GM18951 (cell line): ENCODE data around the gene PRF1.
"Not testable (repeated sequence)": the region's sequence is repeated elsewhere in the genome, so short reads cannot be mapped to it uniquely, and the experiment has no call there.

Experiments used
- POLR2A ChIP-seq: IDR thresholded peaks from 4 replicates; pipeline ENCODE4 v1.6.1; 2011; ENCODE audit warnings: mild to moderate bottlenecking; ENCODE audit not compliant: insufficient read length, insufficient read depth; ENCODE audit errors: extremely low read depth
- in situ Hi-C: fragments of 300-500 bp; cut with MboI; formaldehyde crosslinking; loops from one replicate; pipeline ENCODE4 v1.12.0; 2022; ENCODE audit warnings: low sequenced_read_pairs, mixed read lengths, inconsistent platforms; ENCODE audit not compliant: unreplicated experiment

The PRF1 gene

DNA sequence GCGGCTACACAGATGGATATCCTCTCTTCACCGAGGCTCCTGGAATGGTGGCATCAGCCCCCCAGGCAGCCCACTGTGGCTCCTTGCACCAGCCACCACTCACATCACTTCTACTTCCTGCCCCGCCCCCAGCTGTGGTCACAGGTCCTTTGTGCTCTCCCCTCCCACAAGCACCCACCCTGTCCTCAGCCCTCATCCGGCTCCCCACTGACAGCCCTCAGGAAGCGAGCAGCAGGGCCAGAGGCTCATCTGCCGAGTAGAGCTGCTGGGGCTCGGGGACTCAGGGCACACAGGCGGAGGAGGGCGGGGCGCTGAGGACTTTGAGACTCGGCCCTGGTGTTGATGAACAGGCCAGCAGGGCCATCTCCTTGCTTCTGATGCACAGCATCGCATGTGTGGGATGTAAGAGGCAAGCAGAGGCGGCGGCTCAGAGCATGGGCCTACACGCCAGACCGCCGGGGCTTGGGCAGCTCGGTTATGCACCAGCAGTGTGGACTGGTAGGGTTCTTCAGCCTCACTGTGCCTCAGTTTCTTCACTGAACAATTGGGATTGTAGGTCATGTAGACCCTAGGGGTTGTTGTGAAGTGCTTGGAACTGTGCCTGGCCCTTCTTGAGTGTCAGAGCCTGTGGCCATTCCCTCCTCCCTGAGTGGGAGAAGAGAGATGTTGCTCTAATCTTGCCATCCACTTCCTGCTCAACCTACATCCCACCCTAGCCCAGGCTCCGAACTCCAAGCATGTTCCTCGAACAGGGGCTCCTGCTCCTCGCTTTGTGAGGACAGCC is at the start of gene PRF1:
Gene PRF1, minus strand, starts transcription at position 77 of the 784 bp plus-strand sequence. CDS start 1,839 bp downstream, outside the sequence.
- in situ Hi-C loops: no loop called here
- no peak for TF ChIP-seq POLR2A

DNA sequence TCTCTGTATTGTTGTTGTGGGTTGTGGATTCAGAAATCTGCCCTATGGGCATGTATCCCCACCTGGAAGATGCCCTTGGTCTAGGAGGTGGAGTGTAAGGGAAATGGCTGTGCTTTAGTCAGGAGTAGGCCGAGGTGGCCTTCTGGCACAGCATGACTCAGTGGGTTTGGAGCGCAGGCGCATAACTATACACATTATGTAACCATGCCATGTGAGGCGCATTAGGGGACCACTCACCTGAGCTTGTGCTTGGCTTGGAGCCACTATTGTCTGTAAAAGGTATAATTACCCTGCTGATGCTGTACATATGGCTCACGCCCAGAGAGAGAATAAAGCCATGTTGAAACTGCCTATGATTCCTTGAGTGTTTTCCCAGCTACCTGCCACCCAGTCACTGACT is 49.1 kb upstream of the PRF1 start:
- in situ Hi-C loops: no loop called here
- TF ChIP-seq POLR2A: no peak

DNA sequence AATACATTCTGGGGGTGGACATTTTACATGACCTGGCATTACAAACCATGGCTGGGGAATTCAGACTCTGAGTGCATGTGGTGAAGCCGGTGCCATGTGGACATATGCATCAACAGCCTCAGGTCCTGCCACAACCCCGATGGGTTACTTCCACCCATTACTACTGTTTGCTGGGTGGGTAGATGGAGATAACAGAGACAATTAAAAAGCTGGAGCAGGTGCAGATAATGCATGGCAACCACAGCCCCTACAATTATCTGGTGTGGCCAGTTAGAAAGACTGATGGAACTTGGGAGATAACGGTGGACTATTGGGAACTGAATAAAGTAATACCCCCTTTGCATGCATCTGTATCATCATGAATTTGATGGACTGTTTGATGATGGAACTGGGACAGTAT is 48.2 kb upstream of the PRF1 start:
- in situ Hi-C loops: no loop called here
- TF ChIP-seq POLR2A: no peak

DNA sequence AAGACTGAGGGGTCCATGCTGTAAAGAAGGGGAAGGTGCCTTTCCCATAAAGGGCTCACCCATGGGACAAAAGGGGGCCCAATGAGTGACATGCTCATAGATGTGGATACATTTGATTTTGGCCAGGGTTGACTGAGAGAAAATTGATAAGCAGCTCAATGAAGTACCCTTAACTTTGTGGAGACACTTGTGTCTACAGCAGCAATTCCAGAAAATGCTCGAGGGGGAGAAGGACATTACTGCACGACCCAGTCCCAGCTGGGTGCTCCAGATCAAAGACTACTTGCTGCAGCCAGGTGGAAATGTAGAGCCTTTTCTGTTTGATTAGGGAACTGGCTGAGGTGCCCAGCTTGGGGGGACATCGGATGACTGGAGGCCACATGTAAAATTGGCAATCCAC is 47.6 kb upstream of the PRF1 start:
- TF ChIP-seq POLR2A: no peak
- in situ Hi-C loops: no loop called here

DNA sequence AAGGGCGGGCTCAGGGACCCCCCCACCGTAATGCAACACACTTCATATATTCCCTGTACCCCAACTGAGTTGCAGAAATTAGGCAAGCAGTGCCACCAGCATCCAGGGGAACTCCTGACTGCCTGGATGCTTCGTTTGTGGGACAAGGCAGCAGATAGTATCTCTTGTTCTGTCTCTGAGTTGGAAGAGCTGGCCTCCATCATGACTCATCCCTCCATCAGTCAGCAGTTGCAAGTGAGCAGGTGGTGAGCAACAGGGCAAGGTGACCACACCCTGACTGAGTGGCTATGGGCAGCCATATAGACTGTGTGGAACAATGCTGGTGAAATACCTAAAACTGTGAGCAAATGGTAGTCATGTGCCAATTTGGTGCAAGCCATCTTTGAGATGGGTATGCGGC is 47.0 kb upstream of the PRF1 start:
- in situ Hi-C loops: no loop called here
- no peak for TF ChIP-seq POLR2A

DNA sequence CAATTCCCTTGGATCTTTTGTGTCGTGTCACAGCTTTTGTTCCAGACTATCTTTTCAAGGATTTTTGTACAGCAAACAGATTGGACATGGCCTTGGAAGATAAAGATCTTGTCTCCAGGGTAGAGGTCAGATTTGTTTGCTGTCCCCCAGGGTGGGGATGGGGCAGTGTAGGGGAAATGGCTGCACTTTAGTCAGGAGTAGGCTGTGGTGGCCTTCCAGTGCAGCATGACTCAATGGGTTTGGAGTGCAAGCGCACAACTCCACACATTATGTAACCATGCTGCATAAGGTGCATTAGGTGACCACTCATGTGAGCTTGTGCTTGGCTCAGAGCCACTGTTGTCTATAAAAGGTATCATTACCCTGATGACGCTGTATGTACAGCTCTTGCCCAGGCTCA is 45.9 kb upstream of the PRF1 start:
- in situ Hi-C loops: no loop called here
- TF ChIP-seq POLR2A: no peak

DNA sequence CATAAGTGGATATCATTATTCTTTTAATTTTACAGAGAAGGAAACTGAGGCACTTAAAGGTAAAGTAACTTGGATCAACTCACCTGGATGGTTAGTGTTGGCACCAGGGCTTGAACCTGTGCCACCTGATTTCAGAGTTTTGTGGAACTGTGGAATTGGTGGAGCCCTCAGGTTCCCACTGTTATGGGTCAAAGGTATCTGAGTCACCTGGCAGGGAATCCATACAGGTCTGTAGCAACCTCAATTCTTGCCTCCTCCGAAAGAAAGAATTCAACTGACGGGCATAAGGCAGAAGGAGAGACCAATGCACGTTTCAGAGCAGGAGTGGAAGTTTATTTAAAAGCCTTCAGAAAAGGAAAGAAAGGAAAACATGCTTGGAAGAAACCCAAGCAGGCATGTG is 44.5 kb upstream of the PRF1 start:
- no peak for TF ChIP-seq POLR2A
- in situ Hi-C loops: no loop called here

DNA sequence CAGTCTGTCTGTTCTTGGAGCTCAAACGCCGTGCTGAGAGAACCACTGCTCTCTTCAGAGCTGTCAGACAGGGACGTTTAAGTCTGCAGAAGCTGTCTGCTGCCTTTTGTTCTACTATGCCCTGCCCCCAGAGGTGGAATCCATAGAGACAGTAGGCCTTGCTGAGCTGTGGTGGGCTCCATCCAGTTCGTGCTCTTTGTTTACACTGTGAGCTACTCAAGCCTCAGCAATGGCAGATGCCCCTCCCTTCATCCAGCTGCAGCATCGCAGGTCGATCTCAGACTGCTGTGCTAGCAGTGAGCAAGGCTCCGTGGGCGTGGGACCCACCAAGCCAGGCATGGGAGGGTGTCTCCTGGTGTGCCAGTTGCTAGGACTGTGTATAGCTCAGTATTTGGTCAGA is 42.4 kb upstream of the PRF1 start:
- in situ Hi-C loops: not testable (repeated sequence)

DNA sequence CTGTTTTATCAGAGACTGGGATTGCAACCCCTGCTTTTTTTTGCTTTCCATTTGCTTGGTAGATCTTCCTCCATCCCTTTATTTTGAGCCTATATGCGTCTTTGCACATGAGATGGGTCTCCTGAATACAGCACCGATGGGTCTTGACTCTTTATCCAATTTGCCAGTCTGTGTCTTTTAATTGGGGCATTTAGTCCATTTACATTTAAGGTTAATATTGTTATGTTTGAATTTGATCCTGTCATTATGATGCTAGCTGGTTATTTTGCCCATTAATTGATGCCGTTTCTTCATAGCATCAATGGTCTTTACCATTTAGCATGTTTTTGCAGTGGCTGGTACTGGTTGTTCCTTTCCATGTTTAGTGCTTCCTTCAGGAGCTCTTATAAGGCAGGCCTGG is 40.7 kb upstream of the PRF1 start:
- in situ Hi-C loops: not testable (repeated sequence)

DNA sequence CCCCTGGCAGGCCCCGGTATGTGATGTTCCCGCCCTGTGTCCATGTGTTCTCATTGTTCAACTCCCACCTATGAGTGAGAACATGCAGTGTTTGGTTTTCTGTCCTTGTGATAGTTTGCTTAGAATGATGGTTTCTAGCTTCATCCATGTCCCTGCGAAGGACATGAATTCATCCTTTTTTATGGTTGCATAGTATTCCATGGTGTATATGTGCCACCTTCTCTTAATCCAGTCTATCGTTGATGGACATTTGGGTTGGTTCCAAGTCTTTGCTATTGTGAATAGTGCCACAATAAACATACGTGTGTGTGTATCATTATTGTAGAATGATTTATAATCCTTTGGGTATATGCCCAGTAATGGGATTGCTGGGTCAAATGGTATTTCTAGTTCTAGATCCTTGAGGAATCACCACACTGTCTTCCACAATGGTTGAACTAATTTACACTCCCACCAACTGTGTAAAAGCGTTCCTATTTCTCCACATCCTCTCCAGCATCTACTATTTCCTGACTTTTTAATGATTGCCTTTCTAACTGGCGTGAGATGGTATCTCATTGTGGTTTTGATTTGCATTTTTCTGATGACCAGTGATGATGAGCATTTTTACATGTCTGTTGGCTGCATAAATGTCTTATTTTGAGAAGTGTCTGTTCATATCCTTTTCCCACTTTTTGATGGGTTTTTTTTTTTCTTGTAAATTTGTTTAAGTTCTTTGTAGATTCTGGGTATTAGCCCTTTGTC is 37.3 kb upstream of the PRF1 start:
- in situ Hi-C loops: not testable (repeated sequence)

DNA sequence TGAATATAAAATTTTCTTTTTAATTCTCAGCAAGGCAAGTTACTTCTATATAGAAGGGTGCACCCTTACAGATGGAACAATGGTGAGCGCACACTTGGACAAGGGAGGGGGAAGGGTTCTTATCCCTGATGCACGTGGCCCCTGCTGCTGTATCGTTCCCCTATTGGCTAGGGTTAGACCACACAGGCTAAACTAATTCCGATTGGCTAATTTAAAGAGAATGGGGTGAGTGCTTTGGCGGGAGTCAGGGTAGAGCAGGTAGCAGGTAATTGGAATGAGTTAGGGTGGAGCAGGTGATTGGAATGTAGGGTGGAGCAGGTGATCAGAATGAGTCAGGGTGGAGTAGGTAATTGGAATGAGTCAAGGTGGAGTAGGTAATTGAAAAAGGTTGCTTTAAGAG is 32.0 kb upstream of the PRF1 start:
- in situ Hi-C loops: not testable (repeated sequence)

DNA sequence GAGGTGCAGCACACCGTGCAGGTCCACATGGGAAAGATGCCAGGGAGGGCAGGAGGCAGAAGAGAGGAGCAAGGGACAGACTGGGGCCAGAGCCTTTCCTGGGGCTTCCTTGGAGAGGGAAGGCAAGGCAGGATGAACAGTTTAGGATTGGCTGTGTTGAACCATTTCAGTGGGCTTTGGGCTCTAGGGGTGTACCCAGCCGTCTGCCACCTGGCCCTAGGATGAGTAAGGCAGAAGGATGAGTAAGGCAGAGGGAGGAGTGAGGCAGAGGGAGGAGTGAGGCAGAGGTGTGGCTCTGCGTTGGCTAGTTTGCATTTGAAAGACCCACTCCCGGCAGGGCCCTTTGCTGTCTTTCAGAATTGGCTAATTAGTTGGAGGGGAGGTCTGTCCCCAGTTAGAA is 31.5 kb upstream of the PRF1 start:
- in situ Hi-C loops: no loop called here
- TF ChIP-seq POLR2A: no peak

DNA sequence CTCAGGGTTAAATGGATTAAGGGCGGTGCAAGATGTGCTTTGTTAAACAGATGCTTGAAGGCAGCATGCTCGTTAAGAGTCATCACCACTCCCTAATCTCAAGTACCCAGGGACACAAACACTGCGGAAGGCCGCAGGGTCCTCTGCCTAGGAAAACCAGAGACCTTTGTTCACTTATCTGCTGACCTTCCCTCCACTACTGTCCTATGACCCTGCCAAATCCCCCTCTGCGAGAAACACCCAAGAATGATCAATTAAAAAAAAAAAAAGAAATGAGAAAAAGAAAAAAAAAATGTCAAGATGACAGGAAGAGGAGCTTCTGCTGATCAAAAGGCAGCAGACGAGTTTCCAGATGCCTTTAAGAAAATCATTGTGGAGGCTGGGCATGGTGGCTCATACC is 29.2 kb upstream of the PRF1 start:
- in situ Hi-C loops: not testable (repeated sequence)

DNA sequence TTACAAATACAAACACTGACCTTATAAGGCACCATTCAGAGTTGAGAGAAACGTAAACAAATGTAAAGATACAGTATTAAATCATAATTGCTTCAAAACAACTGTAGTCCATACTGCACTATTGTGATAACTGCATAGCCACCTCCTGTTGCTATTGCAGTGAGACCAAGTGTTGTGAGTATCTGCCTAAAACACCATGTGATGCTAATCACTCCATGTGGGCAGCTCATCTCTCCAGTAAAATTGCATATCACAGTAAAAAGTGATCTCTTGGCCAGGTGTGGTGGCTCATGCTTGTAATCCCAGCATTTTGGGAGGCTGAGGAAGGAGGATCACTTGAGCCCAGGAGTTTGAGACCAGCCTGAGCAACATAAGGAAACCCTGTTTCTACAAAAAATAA is 26.8 kb upstream of the PRF1 start:
- TF ChIP-seq POLR2A: no peak
- in situ Hi-C loops: no loop called here

DNA sequence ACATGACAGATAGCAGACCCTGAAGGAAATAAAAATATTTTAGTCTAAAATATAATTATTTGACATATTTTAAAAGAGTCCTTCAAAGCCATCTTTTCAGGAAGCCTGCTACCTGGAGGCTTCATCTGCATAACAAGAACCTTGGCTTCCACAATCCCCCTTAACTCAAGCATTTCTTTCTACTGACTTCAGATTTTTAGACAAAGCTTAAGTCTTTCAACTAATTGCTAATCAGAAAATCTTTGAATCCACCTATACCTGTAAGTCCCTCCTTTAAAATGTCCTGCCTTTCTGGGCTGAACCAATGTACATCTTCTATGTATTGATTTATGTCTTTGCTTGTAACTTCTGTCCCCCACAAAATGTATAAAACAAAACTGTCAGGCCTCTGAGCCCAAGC is 23.5 kb upstream of the PRF1 start:
- in situ Hi-C loops: no loop called here
- no peak for TF ChIP-seq POLR2A
